HepG2 (cell line): ENCODE data around the gene ALDH16A1. TPM values are rescaled to one million over a fixed set of nuclear protein-coding genes. Genes with fewer than 3 reads are reported as not detected.
A peak's percentile ranks its signal among the peaks of the same experiment; 100 is the strongest.

ENCODE experiments used
- ATM ChIP-seq: fragments of 450-650 bp; IDR thresholded peaks from 2 replicates; pipeline ENCODE4 v1.7.1; 2017; ENCODE audit warnings: mild to moderate bottlenecking, borderline replicate concordance
- CAMTA2 ChIP-seq: sonication (generic); formaldehyde crosslinking; IDR thresholded peaks from 2 replicates; pipeline ENCODE4 v1.4.0; 2020; ENCODE audit warnings: mild to moderate bottlenecking, missing genetic modification reagents, borderline replicate concordance
- ELF4 ChIP-seq: sonication (generic); formaldehyde crosslinking; IDR thresholded peaks from 2 replicates; pipeline ENCODE4 v1.5.0; 2020; ENCODE audit warnings: missing genetic modification reagents, mild to moderate bottlenecking, moderate library complexity, borderline replicate concordance
- PHF21A ChIP-seq: sonication (generic); formaldehyde crosslinking; IDR thresholded peaks from 2 replicates; pipeline ENCODE4 v1.5.0; 2020; ENCODE audit warnings: mild to moderate bottlenecking, missing genetic modification reagents
- PHF5A ChIP-seq: IDR thresholded peaks from one replicate; pipeline ENCODE4 v1.6.1; 2018; ENCODE audit warnings: low read depth, missing genetic modification reagents; ENCODE audit not compliant: unreplicated experiment
- PREB ChIP-seq: sonication (generic); formaldehyde crosslinking; IDR thresholded peaks from 2 replicates; pipeline ENCODE4 v1.4.0; 2020; ENCODE audit warnings: missing genetic modification reagents
- TBP ChIP-seq: sonication (generic); formaldehyde crosslinking; IDR thresholded peaks from 2 replicates; pipeline ENCODE4 v1.5.0; 2020; ENCODE audit warnings: missing genetic modification reagents
- TFAP4 ChIP-seq: sonication (generic); IDR thresholded peaks from 2 replicates; pipeline ENCODE4 v1.6.1; 2016; ENCODE audit warnings: low read depth, borderline replicate concordance
- ZBTB38 ChIP-seq: sonication (generic); formaldehyde crosslinking; IDR thresholded peaks from 2 replicates; pipeline ENCODE4 v1.5.1; 2020; ENCODE audit warnings: mild to moderate bottlenecking, missing genetic modification reagents
- ZBTB42 ChIP-seq: sonication (generic); formaldehyde crosslinking; IDR thresholded peaks from 2 replicates; pipeline ENCODE4 v1.5.0; 2020; ENCODE audit warnings: mild to moderate bottlenecking, missing genetic modification reagents
- ZHX1 ChIP-seq: sonication (generic); formaldehyde crosslinking; IDR thresholded peaks from 2 replicates; pipeline ENCODE4 v1.8.1; 2022; ENCODE audit warnings: low read depth, mild to moderate bottlenecking, missing genetic modification reagents
- ZNF234 ChIP-seq: sonication (generic); formaldehyde crosslinking; conservative IDR thresholded peaks from 2 replicates; pipeline ENCODE4 v1.5.1; 2020; ENCODE audit warnings: mild to moderate bottlenecking, missing genetic modification reagents
- ZNF326 ChIP-seq: sonication (generic); formaldehyde crosslinking; IDR thresholded peaks from 2 replicates; pipeline ENCODE4 v1.4.0; 2020; ENCODE audit warnings: missing genetic modification reagents, borderline replicate concordance
- ZNF557 ChIP-seq: sonication (generic); formaldehyde crosslinking; IDR thresholded peaks from 2 replicates; pipeline ENCODE4 v1.4.0; 2020; ENCODE audit warnings: missing genetic modification reagents
- ZNF652 ChIP-seq: IDR thresholded peaks from 2 replicates; pipeline ENCODE4 v1.6.1; 2016; ENCODE audit warnings: low read depth, borderline replicate concordance
- ZNF772 ChIP-seq: sonication (generic); formaldehyde crosslinking; IDR thresholded peaks from 2 replicates; pipeline ENCODE4 v1.5.0; 2020; ENCODE audit warnings: mild to moderate bottlenecking, missing genetic modification reagents
- polyA plus RNA-seq, 8 experiments: library from polyadenylated mRNA; depleted of rRNA in 3 of 8; stranded (reverse) in 7 of 8; unstranded in 1 of 8; fragments of >200 nt; fragmentation: Illumina TruSeq in 4 of 8; extraction: Trizol in 4 of 8; gene quantifications; 2 replicates each; pipeline versions ENCODE4 v1.2.1 to v1.2.3, GENCODE V29; 2011 to 2016; ENCODE audit warnings: low read depth in 4 of 8, missing spikeins in 1 of 8, mixed read lengths in 1 of 8; ENCODE audit not compliant: insufficient read depth in 1 of 8
- total RNA-seq, 5 experiments: library from RNA; depleted of rRNA; stranded (reverse); fragments of >200 nt; fragmentation: Illumina TruSeq; extraction: Trizol; gene quantifications; 2 replicates each; pipeline ENCODE4 v1.2.3, GENCODE V29; 2016; ENCODE audit warnings: low read depth in 1 of 5
- TF ChIP-seq, protein P1 (sequence below): sonication (generic); formaldehyde crosslinking; IDR thresholded peaks from 2 replicates; pipeline ENCODE4 v1.5.1; 2020; ENCODE audit warnings: missing genetic modification reagents, mild to moderate bottlenecking, borderline replicate concordance
- TF ChIP-seq, protein P2 (sequence below): sonication (generic); formaldehyde crosslinking; IDR thresholded peaks from 2 replicates; pipeline ENCODE4 v1.4.0; 2020; ENCODE audit warnings: missing genetic modification reagents
- TF ChIP-seq, protein P3 (sequence below): sonication (generic); formaldehyde crosslinking; IDR thresholded peaks from 2 replicates; pipeline ENCODE4 v1.9.0; 2021; ENCODE audit warnings: missing genetic modification reagents, mild to moderate bottlenecking, borderline replicate concordance

Gene ALDH16A1
- total and polyA plus RNA-seq, 2 of the 13 experiments (the other 11 are each of a cell fraction or from before 2014, with no cell fraction given) = 8.4 to 34.9 TPM

GRCh38 chr19:49487277-49488045 lies 34.4 kb downstream of the ALDH16A1 start, which contains the start of gene RPL13A (continued):
- peak; percentile 24; the same call in 1 of the 2 replicates for TF ChIP-seq TFAP4
- TF ChIP-seq ZHX1 (CRISPR knock-in tag) = peak; percentile 93
- TF ChIP-seq, protein P1, sequence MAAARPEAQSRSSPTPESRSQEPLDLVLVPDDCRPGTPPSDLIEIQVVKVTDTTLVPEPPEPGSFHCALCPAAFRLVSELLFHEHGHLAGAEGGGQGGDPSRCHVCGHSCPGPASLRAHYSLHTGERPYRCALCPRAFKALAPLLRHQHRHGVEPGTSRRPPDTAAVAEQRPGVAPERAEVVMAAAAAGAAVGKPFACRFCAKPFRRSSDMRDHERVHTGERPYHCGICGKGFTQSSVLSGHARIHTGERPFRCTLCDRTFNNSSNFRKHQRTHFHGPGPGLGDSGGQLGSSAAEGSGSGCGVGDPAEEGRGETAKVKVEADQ (CRISPR knock-in tag) = peak; percentile 41; the same call in 1 of the 2 replicates
- TF ChIP-seq ATM = no peak
- TF ChIP-seq, protein P2, sequence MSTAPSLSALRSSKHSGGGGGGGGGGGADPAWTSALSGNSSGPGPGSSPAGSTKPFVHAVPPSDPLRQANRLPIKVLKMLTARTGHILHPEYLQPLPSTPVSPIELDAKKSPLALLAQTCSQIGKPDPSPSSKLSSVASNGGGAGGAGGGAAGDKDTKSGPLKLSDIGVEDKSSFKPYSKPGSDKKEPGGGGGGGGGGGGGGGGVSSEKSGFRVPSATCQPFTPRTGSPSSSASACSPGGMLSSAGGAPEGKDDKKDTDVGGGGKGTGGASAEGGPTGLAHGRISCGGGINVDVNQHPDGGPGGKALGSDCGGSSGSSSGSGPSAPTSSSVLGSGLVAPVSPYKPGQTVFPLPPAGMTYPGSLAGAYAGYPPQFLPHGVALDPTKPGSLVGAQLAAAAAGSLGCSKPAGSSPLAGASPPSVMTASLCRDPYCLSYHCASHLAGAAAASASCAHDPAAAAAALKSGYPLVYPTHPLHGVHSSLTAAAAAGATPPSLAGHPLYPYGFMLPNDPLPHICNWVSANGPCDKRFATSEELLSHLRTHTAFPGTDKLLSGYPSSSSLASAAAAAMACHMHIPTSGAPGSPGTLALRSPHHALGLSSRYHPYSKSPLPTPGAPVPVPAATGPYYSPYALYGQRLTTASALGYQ (CRISPR knock-in tag) = peak; percentile 36; the same call in 1 of the 2 replicates
- peak; percentile 84; the same call in 1 of the 2 replicates for TF ChIP-seq PREB (CRISPR knock-in tag)
- peak; percentile 53; the same call in 1 of the 2 replicates for TF ChIP-seq CAMTA2 (CRISPR knock-in tag)
- no peak for TF ChIP-seq ZNF326 (CRISPR knock-in tag)
- peak; percentile 79; the same call in 1 of the 2 replicates for TF ChIP-seq ZBTB42 (CRISPR knock-in tag)
- TF ChIP-seq ZNF772 (CRISPR knock-in tag) = 0 out of 2 replicates have a peak, but pooled peaks have one; percentile 14
- TF ChIP-seq ZNF557 (CRISPR knock-in tag) = no peak; the same call in 1 of the 2 replicates
- no peak for TF ChIP-seq TBP (CRISPR knock-in tag)
- peak; percentile 36; the same call in 1 of the 2 replicates for TF ChIP-seq PHF21A (CRISPR knock-in tag)
- TF ChIP-seq, protein P3, sequence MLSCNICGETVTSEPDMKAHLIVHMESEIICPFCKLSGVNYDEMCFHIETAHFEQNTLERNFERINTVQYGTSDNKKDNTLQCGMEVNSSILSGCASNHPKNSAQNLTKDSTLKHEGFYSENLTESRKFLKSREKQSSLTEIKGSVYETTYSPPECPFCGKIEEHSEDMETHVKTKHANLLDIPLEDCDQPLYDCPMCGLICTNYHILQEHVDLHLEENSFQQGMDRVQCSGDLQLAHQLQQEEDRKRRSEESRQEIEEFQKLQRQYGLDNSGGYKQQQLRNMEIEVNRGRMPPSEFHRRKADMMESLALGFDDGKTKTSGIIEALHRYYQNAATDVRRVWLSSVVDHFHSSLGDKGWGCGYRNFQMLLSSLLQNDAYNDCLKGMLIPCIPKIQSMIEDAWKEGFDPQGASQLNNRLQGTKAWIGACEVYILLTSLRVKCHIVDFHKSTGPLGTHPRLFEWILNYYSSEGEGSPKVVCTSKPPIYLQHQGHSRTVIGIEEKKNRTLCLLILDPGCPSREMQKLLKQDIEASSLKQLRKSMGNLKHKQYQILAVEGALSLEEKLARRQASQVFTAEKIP (CRISPR knock-in tag) = no peak
- TF ChIP-seq ZBTB38 (CRISPR knock-in tag) = 0 out of 2 replicates have a peak, but pooled peaks have one; percentile 12
- TF ChIP-seq PHF5A = peak; percentile 74
- TF ChIP-seq ZNF652 (CRISPR knock-in tag) = no peak
- no peak for TF ChIP-seq ZNF234
- TF ChIP-seq ELF4 (CRISPR knock-in tag) = peak; percentile 75; the same call in 1 of the 2 replicates
